AG20443 (cell line): Measurements from ENCODE around the gene FHIP1B.
A peak's percentile ranks its signal among the peaks of the same experiment; 100 is the strongest.

Experiments
- DNase-seq: peaks from one replicate; pipeline ENCODE4 v3.0.0; 2012; ENCODE audit warnings: low spot score, mixed read lengths

FHIP1B gene

DNA sequence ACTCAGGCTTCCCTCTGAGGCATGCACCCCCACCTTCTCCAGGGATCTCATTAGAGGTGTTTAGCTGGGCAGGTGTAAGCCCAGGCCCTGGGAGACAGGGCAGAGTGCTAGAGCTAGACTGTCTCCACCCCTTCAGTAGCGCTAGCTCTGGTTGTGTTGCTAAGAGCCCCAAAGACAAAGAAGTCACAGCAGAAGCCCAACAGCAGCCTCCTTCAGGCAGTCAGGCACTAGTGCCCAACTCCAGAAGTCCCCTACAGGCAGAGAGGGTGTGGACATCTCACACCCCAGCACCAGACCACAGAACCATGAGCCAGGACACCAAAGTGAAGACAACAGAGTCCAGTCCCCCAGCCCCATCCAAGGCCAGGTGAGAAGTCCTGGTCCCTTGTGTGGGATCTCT lies 4.5 kb upstream of the FHIP1B start, which contains the start of gene CNGA4:
Gene CNGA4, plus strand, starts transcription at position 188 of the 400 bp plus-strand sequence. Its CDS starts 118 bp downstream, at position 306.
- DNase-seq, result no peak

DNA sequence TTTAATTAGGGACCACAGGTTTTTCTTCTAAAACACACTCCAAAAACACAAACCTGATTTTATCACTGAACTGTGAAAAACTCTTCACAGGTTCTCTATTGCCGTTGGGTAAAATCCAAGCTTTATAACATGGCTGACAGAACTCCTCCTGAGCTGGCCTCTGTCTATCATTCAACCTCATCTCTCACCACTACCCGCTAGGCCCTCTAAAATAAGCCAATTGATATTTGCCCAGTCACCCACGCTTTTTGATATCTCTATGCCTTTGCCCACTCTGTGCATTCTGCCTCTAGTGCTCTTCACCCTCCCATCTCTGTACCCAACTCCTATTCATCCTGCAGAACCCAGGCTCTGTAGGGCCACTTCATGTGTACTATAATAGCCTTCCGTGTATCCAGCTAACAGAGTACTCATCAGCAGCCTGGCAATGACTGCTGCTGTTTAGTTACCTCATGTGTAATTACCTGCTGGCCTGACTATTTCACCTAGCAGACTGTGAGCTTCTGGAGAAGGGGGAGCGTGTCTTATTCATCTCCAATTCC lies 3.4 kb upstream of the FHIP1B start:
- DNase-seq, result no peak

DNA sequence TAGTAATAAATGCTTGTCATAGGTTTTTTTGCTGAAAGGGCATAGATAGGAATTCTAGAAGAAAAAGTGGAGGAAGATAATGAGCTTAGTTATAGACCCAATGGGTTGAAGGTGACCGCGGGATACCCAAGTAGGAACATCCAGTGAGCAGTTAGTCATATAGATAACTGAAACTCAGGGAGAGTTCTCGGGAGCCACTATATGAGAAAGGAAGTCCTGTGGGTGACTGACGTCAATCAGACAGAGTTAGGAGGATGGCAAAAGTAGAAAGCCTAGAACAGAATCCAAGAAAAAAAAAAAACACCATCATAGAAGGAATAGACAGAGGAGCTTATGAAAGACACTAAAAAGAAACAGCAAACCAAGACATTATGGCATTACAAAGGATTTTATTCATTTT lies 2.8 kb upstream of the FHIP1B start:
- no peak for DNase-seq

DNA sequence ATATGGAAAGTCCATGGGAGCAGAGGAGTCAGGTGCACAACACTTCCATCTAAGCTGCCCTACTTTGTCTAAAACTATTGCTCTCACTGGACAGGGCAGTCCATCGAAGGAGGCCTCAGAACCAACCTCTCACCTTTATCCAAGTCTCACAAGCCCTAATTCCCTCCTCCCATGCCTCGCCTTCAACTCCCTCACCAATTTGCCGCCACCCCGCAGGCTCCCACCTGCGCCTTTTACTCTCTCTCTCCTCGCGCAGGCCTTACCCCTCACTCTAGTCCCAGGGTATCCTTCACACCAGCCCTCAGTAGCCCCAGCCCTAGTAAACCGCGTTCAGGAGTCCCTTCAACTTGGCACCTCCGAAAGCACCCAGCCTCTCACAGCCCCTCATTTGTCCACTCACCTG lies 451 bp downstream of the FHIP1B start:
- no peak for DNase-seq

DNA sequence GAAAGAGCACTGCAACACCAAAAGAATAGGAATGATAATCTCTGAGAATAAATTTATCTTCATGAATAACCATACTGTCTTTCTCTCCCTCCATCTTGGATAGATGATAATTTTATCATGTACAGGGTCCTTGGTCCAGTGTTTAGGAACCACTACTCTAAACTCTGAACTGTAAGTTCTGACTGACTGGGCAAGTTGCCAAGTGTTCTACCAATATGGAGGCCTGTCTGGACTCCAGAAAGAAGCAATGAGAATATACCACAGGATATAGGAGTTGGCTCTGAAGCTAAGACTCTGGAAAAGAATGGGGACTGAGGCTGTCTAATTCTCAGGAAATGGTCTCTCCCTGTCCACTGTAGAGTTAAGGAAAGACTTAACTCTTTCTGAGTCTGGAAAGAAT lies 1.5 kb downstream of the FHIP1B start:
- no peak for DNase-seq

DNA sequence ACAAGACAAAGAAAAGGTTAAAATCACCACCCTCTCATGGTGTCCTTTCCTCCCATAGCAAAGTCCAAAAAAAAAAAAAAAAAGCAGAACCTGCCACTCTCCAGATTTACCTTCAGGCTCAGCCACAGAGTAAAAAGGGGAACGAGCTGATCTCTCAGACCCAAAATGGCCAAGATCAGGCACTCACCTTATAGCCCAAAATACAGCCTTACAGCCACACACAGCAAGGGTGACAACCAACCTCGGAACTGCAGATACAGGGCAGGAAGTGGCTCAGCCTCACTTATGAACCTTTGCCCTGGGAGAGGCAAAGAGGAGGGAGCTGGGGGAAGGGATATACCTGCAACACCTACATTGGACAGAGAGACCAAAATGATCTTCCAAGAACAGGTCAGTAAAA lies 4.5 kb downstream of the FHIP1B start:
- no peak for DNase-seq

DNA sequence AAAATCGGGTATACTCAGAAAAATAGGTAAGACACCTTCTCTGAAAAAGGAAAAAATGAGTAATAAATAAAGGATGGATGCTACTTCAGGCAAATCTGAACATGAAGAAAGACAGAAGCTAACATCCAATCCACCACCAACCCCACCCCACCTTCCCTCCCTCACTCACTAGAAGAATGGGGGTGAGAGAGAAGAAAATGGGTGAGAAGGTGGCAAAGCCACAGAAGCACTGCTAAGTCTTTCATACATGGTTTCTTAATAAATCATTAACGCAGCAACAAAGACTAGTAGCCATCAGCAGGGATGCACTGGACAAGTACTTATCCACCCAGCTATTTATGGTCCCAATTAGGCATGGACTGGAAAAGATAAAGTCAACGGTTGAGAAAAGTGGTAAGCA lies 5.9 kb downstream of the FHIP1B start:
- DNase-seq, result no peak

DNA sequence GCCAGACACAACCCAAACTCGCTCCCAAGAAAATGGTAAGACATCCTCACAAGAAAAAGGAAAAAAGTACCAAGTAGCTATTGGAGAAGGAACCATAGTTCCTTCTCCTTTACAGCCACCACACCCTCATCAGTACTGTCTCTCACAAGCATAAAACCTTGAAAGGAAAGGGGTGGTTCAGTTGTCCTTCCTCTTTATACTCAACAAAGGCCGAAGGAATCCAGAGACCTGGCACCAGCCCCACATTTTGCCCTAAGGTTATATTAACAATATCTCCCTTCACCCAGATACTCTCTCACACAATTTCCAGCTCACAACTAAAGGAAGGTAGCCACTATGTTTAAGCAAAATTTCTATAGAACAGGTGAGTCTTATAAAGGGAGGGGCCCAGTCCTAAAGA lies 8.5 kb downstream of the FHIP1B start:
- no peak for DNase-seq

DNA sequence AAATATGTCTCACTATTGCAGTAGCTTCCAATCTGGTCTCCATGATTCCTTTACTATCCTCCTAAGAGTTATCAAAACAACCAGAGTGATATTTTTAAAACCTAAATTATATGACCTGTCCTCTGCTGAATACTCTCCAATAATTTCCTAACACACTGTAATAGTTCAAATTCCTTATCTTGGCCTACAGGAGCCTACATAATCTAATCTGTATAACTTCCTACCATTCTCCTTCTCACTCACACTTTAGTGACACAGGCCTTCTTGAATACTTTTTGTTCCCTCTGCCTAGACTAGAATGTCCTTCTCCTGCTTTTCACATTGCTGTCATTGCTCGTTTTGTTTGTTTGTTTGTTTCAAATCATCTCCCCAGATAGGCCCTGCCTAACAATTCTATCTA lies 9.4 kb downstream of the FHIP1B start:
- DNase-seq, result no peak

DNA sequence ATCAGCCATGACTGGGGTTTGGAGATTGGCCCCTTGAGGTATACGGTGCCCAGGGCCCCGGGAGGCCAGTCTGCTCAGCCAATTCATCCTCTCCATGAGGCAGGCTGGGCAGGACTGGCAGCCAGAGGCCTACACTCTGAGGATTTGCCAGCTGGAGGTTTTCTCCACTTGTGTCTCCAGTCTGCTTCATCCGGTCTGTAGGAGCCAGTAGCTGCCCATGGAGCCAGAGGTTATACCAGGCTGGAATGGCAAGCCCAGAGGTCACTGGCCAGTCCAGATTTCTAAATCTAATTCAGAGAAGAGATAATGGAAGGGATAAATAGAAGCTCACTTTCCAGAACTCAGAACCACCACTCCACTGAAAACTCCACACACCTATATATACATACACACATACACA lies 10.0 kb downstream of the FHIP1B start:
- no peak for DNase-seq

DNA sequence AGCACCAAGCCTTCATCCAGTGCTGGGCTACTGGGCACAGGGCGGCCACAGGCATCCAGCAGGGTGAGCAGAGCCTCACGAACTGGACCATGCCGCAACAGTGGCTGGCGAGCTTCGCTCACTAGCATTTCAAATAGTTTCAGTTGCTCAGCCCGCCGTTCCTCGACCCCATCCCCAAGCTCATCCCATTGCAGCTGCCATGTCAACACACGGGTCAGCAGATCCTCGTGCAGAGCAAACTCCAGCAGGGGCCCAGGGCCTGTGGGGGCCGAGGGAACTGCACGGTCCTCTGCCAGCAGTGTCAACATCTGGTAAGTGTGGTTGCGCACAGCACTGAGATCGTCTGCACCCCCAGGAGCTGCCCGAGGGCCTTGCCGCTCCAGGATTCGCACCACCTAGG lies 10.6 kb downstream of the FHIP1B start:
- DNase-seq, result no peak

DNA sequence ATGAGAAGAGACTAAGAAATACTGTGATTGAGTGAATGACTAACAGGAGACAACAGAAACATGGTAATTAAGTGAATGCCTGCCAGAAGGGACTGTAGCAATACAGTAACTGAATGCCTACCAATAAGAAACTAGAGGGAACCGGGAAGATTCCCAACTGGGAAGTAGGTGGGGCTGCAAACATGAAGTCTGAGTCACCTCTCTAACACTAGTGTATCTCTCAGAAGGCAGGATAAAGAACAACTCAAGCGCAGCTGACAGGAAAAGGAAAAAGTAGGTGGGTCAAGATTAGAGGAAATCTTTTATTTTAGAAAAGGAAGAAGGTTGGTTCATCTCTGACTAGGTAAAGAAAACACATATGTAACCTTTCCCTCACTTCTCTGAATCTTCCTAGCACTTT lies 15.1 kb downstream of the FHIP1B start:
- peak; percentile 91 for DNase-seq

DNA sequence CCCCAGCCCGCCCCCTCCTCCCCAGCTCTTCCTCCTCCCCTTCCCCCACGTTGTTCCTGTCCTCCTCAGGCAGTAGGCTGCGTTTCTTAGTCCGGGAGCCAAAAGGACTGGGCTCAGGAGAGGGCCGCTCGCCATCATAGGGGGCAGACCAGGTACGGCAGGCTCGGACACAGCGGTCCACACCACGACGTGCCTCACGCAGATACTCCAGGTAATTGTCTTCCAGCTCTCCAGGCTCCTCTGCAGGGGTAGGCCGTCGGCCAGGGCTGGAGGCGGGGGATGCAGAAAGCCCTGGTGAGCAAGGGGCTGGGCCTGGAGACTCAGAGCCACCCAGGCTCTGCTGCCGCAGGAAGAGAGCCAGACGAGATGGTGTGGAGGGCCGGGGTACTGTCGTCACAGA lies 16.7 kb downstream of the FHIP1B start:
- DNase-seq, result no peak

DNA sequence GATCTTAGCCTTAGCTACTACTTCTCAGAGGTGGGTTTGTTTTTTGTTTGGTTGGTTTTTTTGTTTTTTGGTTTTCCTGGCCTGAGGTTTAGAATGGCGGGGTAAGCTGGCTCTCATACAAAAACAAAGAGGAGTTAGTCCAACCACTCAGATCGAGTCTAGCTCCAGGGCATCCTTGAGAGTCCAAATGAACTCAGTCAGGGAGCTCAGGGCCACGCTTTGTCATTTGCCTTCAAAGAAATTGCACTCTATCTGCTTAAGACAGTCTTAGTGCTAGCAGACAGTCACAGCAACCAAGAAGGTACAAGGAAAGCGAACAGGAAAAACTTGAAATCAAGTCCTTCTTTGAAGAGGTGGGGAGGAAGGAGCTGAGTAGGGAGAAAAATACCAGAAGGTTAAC lies 17.9 kb downstream of the FHIP1B start:
- no peak for DNase-seq

DNA sequence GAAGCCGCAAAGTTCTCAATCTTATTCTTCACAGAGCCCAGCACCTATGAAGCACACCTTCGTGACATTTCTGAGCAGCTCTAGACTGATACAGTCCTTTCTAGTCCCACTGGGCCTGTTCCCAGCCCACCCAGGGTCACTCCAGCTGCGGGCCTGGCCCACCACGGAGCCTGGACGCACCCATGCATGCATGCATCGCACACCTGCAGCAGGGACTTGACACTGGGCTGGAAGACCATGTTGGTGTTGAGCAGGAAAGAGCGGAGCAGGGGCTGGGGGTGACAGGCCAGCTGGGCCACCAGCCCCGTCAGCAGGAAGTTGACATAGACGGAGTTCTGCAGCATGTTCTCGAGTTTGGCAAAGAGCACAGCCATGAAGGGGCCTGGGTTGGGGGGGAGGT lies 19.9 kb downstream of the FHIP1B start:
- DNase-seq, result no peak

DNA sequence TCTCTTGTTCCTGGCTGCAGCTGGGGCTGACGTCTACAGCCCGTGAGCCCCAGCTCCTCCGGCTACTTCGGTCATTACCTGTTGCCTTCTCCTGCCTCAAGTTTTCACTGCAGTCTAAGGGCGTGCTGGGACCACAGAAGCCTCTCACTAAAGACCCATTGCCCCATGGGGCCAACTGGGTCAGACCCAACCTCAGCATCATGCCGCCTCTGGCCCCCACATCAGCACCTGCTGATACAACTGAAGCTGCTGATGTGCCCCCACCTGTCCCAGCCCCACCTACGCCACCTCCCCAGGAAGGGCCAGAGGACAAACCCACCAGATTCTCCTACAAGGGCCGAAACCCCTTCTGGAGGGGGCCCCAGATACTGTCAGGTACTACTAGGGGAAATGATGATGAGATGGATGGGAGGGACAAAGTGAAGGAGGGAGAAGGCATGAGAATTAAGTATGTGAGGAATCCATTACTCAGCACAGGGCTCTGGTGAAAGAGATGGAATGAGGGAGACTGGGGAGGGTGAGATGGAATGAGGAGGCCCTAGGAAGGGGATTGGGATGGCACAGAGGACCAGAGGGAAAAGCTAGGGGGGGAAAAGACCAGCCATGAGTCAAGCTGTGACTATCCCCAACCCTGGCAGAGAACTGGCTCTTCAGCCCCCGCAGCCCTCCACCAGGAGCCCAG lies 24.0 kb downstream of the FHIP1B start:
- peak; percentile 64 for DNase-seq

DNA sequence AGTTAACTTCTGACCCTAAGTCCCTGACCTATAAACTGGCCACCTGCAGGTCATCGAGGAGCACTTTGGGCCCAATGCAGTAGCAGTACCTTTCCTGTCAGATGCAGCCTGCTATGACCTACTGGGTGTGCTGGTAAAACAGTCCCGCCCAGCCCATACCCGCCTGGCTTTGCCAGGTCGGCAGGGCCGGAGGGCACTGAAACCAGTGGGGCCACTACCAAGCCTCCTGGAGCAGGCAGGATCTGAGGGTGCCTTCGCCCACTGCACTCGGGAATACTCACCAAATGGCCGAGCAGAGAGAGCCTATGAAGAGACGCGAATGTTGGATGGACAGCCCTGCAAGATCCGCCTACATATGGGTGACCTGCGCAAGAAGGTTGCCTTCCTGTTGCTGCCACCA lies 24.6 kb downstream of the FHIP1B start:
- DNase-seq, result no peak

DNA sequence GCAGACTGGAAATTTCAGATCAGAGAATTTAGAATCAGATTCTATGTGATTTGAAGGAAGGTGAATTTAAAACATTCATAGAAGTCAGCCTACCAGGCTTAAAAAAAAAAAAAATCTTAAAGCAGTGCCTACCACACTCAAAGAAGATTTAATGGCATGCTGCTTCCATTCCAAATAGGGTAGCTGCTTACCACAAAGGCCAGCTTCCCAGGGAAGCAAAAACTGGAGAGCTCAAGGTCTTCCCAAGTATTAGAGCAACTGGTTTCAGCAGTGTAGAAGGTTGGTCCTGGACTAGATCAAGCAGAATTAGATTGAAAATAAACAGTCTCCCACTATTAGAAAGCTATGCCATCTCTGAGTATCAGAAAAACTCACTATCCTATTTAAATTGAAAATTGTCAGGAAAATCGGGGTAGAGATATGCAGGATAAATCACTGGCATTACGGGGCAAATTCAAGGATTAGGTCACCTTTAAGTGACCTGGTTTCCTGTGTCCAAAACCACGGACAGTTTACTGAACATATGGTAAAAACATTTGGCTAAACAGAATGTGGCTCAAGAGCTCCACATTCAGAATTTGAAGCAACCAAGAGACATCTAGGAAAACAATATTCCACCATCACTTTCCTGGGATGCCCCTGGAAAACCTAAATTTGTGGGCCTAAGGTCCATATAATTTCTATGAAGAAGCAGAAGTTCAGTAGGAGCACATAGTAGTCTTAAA lies 27.8 kb downstream of the FHIP1B start:
- DNase-seq, result no peak

DNA sequence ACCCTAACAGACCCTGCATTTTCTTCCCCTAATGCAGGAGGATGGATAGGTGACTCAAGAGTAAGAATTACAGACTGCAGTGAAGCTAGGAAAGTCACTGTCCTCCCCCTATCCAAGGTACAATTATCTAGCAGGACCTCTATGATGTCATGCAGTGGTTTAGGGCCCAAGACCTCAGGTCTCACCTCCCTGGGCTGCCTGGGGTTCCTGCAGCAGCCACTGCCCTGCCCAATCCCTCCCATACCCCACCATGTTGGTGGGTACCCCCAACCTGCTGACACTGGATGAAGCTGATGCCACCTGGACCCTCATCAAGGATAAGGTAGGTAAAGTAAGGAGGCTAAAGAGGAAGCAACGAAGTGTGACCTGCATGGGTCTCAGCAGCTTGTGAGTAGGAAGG lies 29.1 kb downstream of the FHIP1B start, which contains the start of gene C11orf42:
Gene C11orf42, plus strand, starts transcription at position 192 of the 400 bp plus-strand sequence. Its CDS starts 59 bp downstream, at position 251.
- DNase-seq, result no peak

DNA sequence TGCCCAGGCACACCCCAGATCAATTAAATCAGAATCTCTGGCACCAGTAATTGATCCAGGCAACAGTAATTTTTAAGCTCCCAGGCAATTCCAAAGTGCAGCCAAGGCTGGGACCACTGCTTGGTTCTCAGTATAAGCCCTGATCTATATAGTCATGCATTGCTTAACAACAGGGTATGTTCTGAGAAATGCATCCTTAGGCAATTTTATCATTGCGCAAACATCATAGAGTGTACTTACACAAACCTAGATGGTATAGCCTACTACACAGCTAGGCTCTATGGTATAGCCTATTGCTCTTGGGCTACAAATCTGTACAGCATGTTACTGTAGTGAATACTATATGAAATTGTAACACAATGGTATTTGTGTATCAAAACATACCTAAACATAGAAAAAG lies 29.7 kb downstream of the FHIP1B start:
- no peak for DNase-seq

DNA sequence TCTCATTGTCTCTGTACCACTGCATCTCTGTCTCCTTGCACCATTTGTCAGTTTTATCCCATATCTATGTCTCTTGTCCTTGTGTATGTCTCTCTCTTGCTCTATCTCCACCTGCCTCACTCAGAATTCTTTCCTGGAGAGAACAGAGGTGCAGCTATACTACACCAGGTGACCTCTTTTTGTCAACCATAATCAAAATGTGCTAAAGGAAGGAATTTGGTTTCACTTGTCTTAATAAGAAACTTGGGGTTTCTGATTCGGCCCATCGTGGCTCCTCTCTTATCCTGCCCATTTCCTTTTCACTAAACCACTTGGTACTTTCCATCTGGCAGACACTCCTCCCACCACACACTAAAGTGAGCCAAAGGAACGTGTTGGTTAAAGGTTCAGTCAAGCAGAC lies 31.1 kb downstream of the FHIP1B start:
- DNase-seq, result no peak

DNA sequence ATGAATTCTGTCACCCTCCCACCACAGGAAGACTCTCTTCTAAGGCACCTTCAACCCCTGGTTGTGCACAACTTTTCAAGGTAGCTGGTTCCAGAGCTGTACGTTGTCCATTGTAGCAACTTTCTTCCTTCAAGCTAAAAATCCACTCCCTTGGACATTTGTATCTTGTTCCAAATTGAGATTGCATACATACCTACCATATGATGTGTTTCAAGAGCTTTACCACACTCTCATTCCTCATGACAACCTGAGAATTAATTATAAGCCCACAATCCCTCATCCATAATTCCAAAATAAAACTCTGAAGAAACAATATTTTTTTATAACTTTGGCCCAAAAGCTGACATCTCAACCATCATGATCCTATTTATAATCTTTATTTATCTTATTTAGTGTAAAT lies 32.4 kb downstream of the FHIP1B start:
- DNase-seq, result no peak

DNA sequence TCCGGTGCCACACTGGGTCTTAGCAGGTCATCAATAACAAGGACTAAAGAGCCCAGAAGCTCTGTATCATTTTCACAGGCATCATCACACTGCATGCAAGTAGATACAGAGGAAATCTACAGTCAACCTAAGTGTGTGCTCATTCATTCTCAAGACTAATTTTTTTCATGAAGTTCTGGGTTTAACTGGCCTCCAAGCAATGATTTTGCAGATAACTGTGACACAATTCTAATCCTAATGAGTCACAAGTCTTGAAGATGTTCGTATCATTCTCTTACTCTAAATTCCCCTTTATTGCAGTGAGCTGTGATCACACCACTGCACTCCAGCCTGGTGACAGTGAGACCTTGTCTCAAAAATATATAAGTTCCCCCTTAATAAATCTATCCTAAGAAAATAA lies 33.0 kb downstream of the FHIP1B start:
- DNase-seq, result peak; percentile 29

DNA sequence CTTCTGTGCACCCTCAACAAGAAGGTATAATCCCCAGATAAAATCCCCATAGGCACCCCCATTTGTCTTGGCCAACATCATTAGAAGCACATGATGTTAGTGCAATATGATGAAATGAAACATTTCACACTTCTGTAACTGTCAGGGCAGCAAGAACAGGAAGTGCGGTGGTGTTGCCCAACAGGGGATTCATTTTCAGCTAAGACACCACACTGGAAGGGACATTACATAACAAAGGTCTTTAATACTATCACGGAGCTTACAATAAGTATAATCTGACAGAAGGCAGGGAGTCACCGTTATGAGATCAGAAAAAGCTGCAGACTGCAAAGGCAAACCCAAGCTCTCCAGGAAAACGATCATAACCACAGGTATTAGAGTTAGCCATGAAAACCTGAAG lies 33.5 kb downstream of the FHIP1B start:
- no peak for DNase-seq
